Neural cell (in vitro differentiated cells): ENCODE measurements around the gene FBRSL1. TPM values are rescaled to one million over a fixed set of nuclear protein-coding genes. Genes with fewer than 3 reads are reported as not detected.
A peak's percentile ranks its signal among the peaks of the same experiment; 100 is the strongest.

Experiments
- H2AFZ ChIP-seq: fragments of 200-600, 300-800 bp; sonication (generic), shearing (Covaris generic); 2 replicates; pipeline ENCODE4 v1.6.0; 2014; ENCODE audit warnings: low read depth, mild to moderate bottlenecking, antibody characterized with exemption, low read length, moderate library complexity
- H3F3A ChIP-seq: fragments of 200-600 bp; shearing (Covaris generic); 2 replicates; pipeline ENCODE4 v1.6.1; 2016; ENCODE audit warnings: mild to moderate bottlenecking, moderate library complexity, mixed read lengths, antibody characterized with exemption, low read length; ENCODE audit not compliant: insufficient read depth, poor library complexity, severe bottlenecking
- H3K27ac ChIP-seq: fragments of 200-600, 300-800 bp; sonication (generic), shearing (Covaris generic); 2 replicates; pipeline ENCODE4 v1.5.1; 2014; ENCODE audit warnings: mild to moderate bottlenecking, low read length, moderate library complexity
- H3K27me3 ChIP-seq: fragments of 300-800, 200-600 bp; sonication (generic), shearing (Covaris generic); 2 replicates; pipeline ENCODE4 v1.6.0; 2014; ENCODE audit warnings: mild to moderate bottlenecking, low read depth, low read length, moderate library complexity; ENCODE audit not compliant: insufficient read depth
- H3K36me3 ChIP-seq: fragments of 300-800, 200-600 bp; sonication (generic), shearing (Covaris generic); 2 replicates; pipeline ENCODE4 v1.5.1; 2014; ENCODE audit warnings: mild to moderate bottlenecking, antibody characterized with exemption, low read length, moderate library complexity; ENCODE audit not compliant: insufficient read depth
- H3K4me2 ChIP-seq: fragments of 300-800, 200-600 bp; sonication (generic), shearing (Covaris generic); 2 replicates; pipeline ENCODE4 v1.6.0; 2014; ENCODE audit warnings: mild to moderate bottlenecking, low read length
- H3K4me3 ChIP-seq: fragments of 300-800, 200-600 bp; sonication (generic), shearing (Covaris generic); 2 replicates; pipeline ENCODE4 v1.5.1; 2014; ENCODE audit warnings: mild to moderate bottlenecking, low read length, moderate library complexity
- H3K79me2 ChIP-seq: fragments of 200-600 bp; shearing (Covaris generic); replicated peaks from 2 replicates; pipeline ENCODE4 v1.6.0; 2014; ENCODE audit warnings: mild to moderate bottlenecking, low read length, moderate library complexity; ENCODE audit not compliant: insufficient read depth
- H3K9ac ChIP-seq: fragments of 300-800, 200-600 bp; sonication (generic), shearing (Covaris generic); 2 replicates; pipeline ENCODE4 v1.6.1; 2016; ENCODE audit warnings: mild to moderate bottlenecking, low read length, mixed read lengths
- H3K9me2 ChIP-seq: fragments of 200-600 bp; shearing (Covaris generic); 2 replicates; pipeline ENCODE4 v1.6.1; 2016; ENCODE audit warnings: mild to moderate bottlenecking, low read length, mixed read lengths; ENCODE audit not compliant: insufficient read depth
- H3K9me3 ChIP-seq: fragments of 200-600, 300-800 bp; sonication (generic), shearing (Covaris generic); 2 replicates; pipeline ENCODE4 v1.6.1; 2016; ENCODE audit warnings: mild to moderate bottlenecking, mixed run types, low read length, moderate library complexity, mixed read lengths
- H4K20me1 ChIP-seq: fragments of 200-600 bp; shearing (Covaris generic); 2 replicates; pipeline ENCODE4 v1.6.1; 2016; ENCODE audit warnings: mild to moderate bottlenecking, mixed run types; ENCODE audit not compliant: insufficient read depth
- CTCF ChIP-seq: fragments of 450-650 bp; IDR thresholded peaks from 2 replicates; pipeline ENCODE4 v1.5.1; 2014; ENCODE audit warnings: antibody characterized with exemption, mild to moderate bottlenecking, moderate library complexity; ENCODE audit not compliant: poor library complexity, severe bottlenecking
- EP300 ChIP-seq: fragments of 450-650 bp; conservative IDR thresholded peaks from 2 replicates; pipeline ENCODE4 v1.6.1; 2014; ENCODE audit warnings: antibody characterized with exemption, mild to moderate bottlenecking, moderate library complexity; ENCODE audit not compliant: poor library complexity, severe bottlenecking
- EZH2 ChIP-seq: fragments of 200-600, 300-800 bp; shearing (Covaris generic), sonication (generic); IDR thresholded peaks from 2 replicates; pipeline ENCODE4 v1.6.1; 2014; ENCODE audit warnings: antibody characterized with exemption, low read length, borderline replicate concordance, mild to moderate bottlenecking; ENCODE audit not compliant: insufficient read depth, poor library complexity, severe bottlenecking
- MXI1 ChIP-seq: fragments of 450-650 bp; conservative IDR thresholded peaks from 2 replicates; pipeline ENCODE4 v1.6.1; 2014; ENCODE audit warnings: antibody characterized with exemption, mild to moderate bottlenecking; ENCODE audit not compliant: poor library complexity, severe bottlenecking
- POLR2AphosphoS5 ChIP-seq: IDR thresholded peaks from 2 replicates; pipeline ENCODE4 v1.6.1; 2012
- RAD21 ChIP-seq: fragments of 450-650 bp; conservative IDR thresholded peaks from 2 replicates; pipeline ENCODE4 v1.6.1; 2014; ENCODE audit warnings: antibody characterized with exemption, mild to moderate bottlenecking, moderate library complexity
- SMC3 ChIP-seq: fragments of 450-650 bp; conservative IDR thresholded peaks from 2 replicates; pipeline ENCODE4 v1.6.1; 2014; ENCODE audit warnings: antibody characterized with exemption, mild to moderate bottlenecking, moderate library complexity; ENCODE audit not compliant: poor library complexity
- TAF1 ChIP-seq: IDR thresholded peaks from 2 replicates; pipeline ENCODE4 v1.6.1; 2012; ENCODE audit warnings: low read depth
- polyA plus RNA-seq: library from polyadenylated mRNA; depleted of rRNA; stranded (reverse); fragments of >200 nt; gene quantifications from 2 replicates; pipeline ENCODE4 v1.2.3, GENCODE V29; 2014
- TF ChIP-seq, protein P1 (sequence below): IDR thresholded peaks from 2 replicates; pipeline ENCODE4 v1.6.1; 2012; ENCODE audit warnings: borderline replicate concordance

The FBRSL1 gene
- polyA plus RNA-seq, 1 donor from 2014 or later, result 11.9 TPM

GRCh38 chr12:132543298-132544079 lies 53.5 kb downstream of the FBRSL1 start:
- Histone ChIP-seq H3K36me3 (no peaks in the 10 kb centered on the region), H3K9me3 (no peaks in the 10 kb centered on the region), H3K27me3 (no peaks in the 10 kb centered on the region), H3K4me3 (peak overlapping the region; percentile 38), H3F3A (no peaks in the 10 kb centered on the region), H3K27ac (peak overlapping the region; percentile 95), H3K4me2 (peak overlapping the region; percentile 38), H3K9me2 (no peaks in the 10 kb centered on the region), H3K9ac (peak overlapping the region; percentile 73), H2AFZ (no peak overlapping the region), H4K20me1 (no peaks in the 10 kb centered on the region), H3K79me2 (no peaks in the 10 kb centered on the region)
- TF ChIP-seq TAF1, result peak; percentile 20
- no peak for TF ChIP-seq POLR2AphosphoS5

DNA sequence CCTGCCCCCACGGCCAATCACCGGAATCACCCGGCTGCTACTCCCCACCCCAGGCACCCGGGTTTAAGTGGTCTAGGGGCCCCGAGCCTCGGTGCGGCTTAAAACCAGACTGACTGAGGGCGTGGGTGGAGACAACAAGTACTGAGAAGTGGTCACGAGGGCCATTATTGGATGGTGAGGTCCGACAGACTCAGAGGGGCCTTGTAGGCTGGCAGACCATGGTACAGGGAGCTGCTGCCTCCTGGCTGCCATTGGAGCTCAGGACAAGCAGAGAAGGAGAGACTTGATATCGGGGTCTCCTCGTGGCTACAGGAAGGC lies 54.1 kb downstream of the FBRSL1 start:
- peak overlapping the region; percentile 95 for H3K27ac ChIP-seq
- no peaks in the 10 kb centered on the region for H3K79me2 ChIP-seq
- H3K9me3 ChIP-seq, result no peaks in the 10 kb centered on the region
- no peak overlapping the region for H3K4me2 ChIP-seq
- H4K20me1 ChIP-seq, result no peaks in the 10 kb centered on the region
- H3K27me3 ChIP-seq, result no peaks in the 10 kb centered on the region
- peak overlapping the region; percentile 73 for H3K9ac ChIP-seq
- H3K4me3 ChIP-seq, result no peak overlapping the region
- TF ChIP-seq CTCF (peak; percentile 12), EP300 (no peak), POLR2AphosphoS5 (no peak)
- TF ChIP-seq, protein P1, sequence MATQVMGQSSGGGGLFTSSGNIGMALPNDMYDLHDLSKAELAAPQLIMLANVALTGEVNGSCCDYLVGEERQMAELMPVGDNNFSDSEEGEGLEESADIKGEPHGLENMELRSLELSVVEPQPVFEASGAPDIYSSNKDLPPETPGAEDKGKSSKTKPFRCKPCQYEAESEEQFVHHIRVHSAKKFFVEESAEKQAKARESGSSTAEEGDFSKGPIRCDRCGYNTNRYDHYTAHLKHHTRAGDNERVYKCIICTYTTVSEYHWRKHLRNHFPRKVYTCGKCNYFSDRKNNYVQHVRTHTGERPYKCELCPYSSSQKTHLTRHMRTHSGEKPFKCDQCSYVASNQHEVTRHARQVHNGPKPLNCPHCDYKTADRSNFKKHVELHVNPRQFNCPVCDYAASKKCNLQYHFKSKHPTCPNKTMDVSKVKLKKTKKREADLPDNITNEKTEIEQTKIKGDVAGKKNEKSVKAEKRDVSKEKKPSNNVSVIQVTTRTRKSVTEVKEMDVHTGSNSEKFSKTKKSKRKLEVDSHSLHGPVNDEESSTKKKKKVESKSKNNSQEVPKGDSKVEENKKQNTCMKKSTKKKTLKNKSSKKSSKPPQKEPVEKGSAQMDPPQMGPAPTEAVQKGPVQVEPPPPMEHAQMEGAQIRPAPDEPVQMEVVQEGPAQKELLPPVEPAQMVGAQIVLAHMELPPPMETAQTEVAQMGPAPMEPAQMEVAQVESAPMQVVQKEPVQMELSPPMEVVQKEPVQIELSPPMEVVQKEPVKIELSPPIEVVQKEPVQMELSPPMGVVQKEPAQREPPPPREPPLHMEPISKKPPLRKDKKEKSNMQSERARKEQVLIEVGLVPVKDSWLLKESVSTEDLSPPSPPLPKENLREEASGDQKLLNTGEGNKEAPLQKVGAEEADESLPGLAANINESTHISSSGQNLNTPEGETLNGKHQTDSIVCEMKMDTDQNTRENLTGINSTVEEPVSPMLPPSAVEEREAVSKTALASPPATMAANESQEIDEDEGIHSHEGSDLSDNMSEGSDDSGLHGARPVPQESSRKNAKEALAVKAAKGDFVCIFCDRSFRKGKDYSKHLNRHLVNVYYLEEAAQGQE, result no peak
- H3K9me2 ChIP-seq, result no peaks in the 10 kb centered on the region
- H2AFZ ChIP-seq, result no peak overlapping the region
- H3K36me3 ChIP-seq, result no peaks in the 10 kb centered on the region
- H3F3A ChIP-seq, result no peaks in the 10 kb centered on the region

GRCh38 chr12:132544498-132544897 lies 54.5 kb downstream of the FBRSL1 start:
- no peak overlapping the region for H3K4me2 ChIP-seq
- no peaks in the 10 kb centered on the region for H3K79me2 ChIP-seq
- peak overlapping the region; percentile 95 for H3K27ac ChIP-seq
- H3K27me3 ChIP-seq, result no peaks in the 10 kb centered on the region
- H3K9ac ChIP-seq, result peak overlapping the region; percentile 7
- no peaks in the 10 kb centered on the region for H3K9me2 ChIP-seq
- H3K9me3 ChIP-seq, result no peaks in the 10 kb centered on the region
- no peak overlapping the region for H2AFZ ChIP-seq
- no peaks in the 10 kb centered on the region for H4K20me1 ChIP-seq
- no peak overlapping the region for H3K4me3 ChIP-seq
- H3K36me3 ChIP-seq, result no peaks in the 10 kb centered on the region
- H3F3A ChIP-seq, result no peaks in the 10 kb centered on the region
- TF ChIP-seq CTCF (no peak), EZH2 (no peak), MXI1 (no peak), EP300 (no peak), TAF1 (no peak), POLR2AphosphoS5 (no peak), SMC3 (no peak), RAD21 (no peak)
- TF ChIP-seq, protein P1, result no peak
